ENCODE data around the gene DPP7.

Gene DPP7

GRCh38 chr9:137114613-137115393 is at the start of gene DPP7:
Gene DPP7 (minus strand): TSS chr9:137114733. CDS start chr9:137114713, 20 bp downstream.
- TF ChIP-seq GATA3 (IDR thresholded peaks at IDR 0.05; ENCODE audit: low read depth, low read length) (no peak), GATA2 (IDR thresholded peaks at IDR 0.05; ENCODE audit: low read depth, low read length) (no peak)

DNA sequence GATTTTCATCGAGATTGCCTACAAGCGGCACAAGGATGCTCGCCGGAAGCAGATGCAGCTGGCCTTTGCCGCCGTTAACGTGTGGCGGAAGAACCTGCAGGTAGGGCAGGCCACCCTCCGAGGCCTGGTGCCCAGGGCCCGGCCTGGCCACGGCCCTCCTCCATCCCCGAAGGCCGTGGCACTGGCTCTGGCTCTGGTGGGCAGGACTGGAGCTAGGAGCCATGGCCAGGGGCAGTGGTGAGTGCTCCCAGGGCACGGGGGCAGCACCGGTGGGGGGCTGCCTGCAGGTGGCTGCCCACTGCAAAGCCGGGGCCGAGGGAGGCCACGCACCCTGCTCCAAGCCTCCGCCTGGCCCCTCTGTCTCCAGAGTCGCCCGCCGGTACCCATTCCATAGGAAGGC is 49.3 kb upstream of the DPP7 start:
- TF ChIP-seq GATA3 (IDR thresholded peaks at IDR 0.05; ENCODE audit: low read depth, low read length): no peak
- no peak for TF ChIP-seq GATA2 (IDR thresholded peaks at IDR 0.05; ENCODE audit: low read depth, low read length)

DNA sequence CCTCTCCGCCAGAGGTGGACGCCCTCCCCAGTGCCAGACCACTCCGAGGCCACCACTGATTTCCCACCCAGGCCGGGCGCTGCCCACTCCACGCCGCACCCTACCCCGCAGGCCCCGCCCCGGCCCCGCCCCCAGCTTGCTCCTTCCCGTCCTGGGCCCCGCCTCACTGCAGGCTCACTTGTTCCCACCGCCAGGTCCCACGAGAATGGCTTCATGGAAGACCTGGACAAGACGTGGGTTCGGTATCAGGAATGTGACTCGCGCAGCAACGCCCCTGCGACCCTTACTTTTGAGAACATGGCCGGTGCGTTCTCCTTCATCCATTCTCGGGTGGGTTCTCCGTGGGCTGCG is 48.8 kb upstream of the DPP7 start:
- no peak for TF ChIP-seq GATA2 (IDR thresholded peaks at IDR 0.05; ENCODE audit: low read depth, low read length)
- no peak for TF ChIP-seq GATA3 (IDR thresholded peaks at IDR 0.05; ENCODE audit: low read depth, low read length)

- TF ChIP-seq GATA2 (IDR thresholded peaks at IDR 0.05; ENCODE audit: low read depth, low read length): no peak
- TF ChIP-seq GATA3 (IDR thresholded peaks at IDR 0.05; ENCODE audit: low read depth, low read length): no peak
Measured at GRCh38 chr9:137162505-137163364, 48.2 kb upstream of the DPP7 start.

DNA sequence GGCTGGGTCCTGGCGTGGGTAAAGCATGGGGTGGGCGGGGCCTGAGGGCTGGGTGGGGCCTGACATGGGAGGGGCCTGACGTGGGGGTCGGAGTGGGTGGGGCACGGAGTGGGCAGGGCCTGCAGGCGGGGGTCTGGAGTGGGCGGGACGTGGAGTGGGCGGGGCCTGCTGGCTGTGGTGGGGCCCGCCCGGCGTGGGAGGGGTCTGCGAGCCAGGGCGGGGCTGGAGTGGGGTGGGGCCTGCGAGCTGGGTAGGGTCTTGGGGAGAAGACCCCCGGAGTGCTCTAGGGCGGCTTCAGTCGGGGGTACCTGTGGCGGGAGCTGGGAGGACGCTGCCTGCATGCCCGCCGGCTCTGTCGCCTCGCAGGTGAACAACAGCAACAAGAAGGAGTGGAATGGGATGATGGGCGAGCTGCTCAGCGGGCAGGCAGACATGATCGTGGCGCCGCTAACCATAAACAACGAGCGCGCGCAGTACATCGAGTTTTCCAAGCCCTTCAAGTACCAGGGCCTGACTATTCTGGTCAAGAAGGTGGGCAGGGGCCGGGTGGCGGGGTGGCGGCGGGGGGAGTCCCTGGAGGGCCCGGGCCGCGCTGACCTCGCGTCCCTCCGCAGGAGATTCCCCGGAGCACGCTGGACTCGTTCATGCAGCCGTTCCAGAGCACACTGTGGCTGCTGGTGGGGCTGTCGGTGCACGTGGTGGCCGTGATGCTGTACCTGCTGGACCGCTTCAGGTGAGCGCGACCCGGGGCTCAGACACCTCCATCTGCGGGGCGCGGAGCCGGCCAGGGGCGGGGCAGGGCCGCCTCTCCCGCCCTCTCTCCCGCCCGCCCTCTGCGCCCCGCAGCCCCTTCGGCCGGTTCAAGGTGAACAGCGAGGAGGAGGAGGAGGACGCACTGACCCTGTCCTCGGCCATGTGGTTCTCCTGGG is 47.3 kb upstream of the DPP7 start:
- no peak for TF ChIP-seq GATA3 (IDR thresholded peaks at IDR 0.05; ENCODE audit: low read depth, low read length)
- no peak for TF ChIP-seq GATA2 (IDR thresholded peaks at IDR 0.05; ENCODE audit: low read depth, low read length)

DNA sequence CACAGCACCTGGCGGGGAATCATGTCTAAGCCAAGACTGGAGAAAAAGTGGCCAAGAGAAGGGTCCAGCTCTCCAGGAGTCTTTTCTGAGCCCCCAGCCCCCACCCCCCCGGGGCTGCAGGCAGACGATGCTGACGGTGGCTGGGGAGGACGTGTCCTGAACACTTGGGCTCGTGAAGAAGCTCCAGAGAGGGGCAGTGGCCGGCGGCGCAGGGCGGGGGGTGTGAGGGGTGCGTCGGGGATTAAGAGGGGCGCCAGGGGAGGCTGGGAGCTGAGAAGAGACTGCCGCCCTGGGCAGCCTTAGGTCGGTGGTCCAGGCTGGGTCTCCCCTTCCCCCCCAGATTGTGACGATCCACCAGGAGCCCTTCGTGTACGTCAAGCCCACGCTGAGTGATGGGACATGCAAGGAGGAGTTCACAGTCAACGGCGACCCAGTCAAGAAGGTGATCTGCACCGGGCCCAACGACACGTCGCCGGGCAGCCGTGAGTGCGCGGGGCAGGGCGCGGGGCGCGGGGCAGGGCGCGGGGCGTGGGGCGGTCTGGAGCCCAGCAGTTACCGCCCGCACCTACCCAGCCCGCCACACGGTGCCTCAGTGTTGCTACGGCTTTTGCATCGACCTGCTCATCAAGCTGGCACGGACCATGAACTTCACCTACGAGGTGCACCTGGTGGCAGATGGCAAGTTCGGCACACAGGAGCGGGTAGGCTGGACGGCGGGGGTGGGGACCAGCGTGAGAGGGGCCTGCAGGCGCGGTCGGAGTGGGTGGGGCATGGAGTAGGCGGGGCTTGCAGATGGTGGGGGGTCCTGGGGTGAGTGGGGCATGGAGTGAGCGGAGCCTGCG is 46.4 kb upstream of the DPP7 start:
- TF ChIP-seq GATA3 (IDR thresholded peaks at IDR 0.05; ENCODE audit: low read depth, low read length) (no peak), GATA2 (IDR thresholded peaks at IDR 0.05; ENCODE audit: low read depth, low read length) (no peak)

GRCh38 chr9:137160054-137160425 is 45.5 kb upstream of the DPP7 start:
- no peak for TF ChIP-seq GATA2 (IDR thresholded peaks at IDR 0.05; ENCODE audit: low read depth, low read length)
- no peak for TF ChIP-seq GATA3 (IDR thresholded peaks at IDR 0.05; ENCODE audit: low read depth, low read length)

GRCh38 chr9:137159105-137160053 is 44.8 kb upstream of the DPP7 start:
- no peak for TF ChIP-seq GATA2 (IDR thresholded peaks at IDR 0.05; ENCODE audit: low read depth, low read length)
- TF ChIP-seq GATA3 (IDR thresholded peaks at IDR 0.05; ENCODE audit: low read depth, low read length): no peak

- TF ChIP-seq GATA2 (IDR thresholded peaks at IDR 0.05; ENCODE audit: low read depth, low read length): no peak
- TF ChIP-seq GATA3 (IDR thresholded peaks at IDR 0.05; ENCODE audit: low read depth, low read length): no peak
Measured at GRCh38 chr9:137158625-137159024, 44.1 kb upstream of the DPP7 start.

- TF ChIP-seq GATA3 (IDR thresholded peaks at IDR 0.05; ENCODE audit: low read depth, low read length): no peak
- TF ChIP-seq GATA2 (IDR thresholded peaks at IDR 0.05; ENCODE audit: low read depth, low read length): no peak
Measured at GRCh38 chr9:137157618-137158415, 43.3 kb upstream of the DPP7 start.

- TF ChIP-seq GATA3 (IDR thresholded peaks at IDR 0.05; ENCODE audit: low read depth, low read length) (no peak), GATA2 (IDR thresholded peaks at IDR 0.05; ENCODE audit: low read depth, low read length) (no peak)
Measured at GRCh38 chr9:137156567-137157375, 42.2 kb upstream of the DPP7 start.
